CD14-positive monocyte (primary cell): ENCODE data around the gene COL15A1. TPM values are rescaled to one million over a fixed set of nuclear protein-coding genes. Genes with fewer than 3 reads are reported as not detected.
A peak's percentile ranks its signal among the peaks of the same experiment; 100 is the strongest.

Experiments
- DNase-seq, 3 donors: peaks; one replicate each; pipeline ENCODE4 v3.0.0-alpha.2; 2011 to 2022
- H2AFZ ChIP-seq: 2 replicates; pipeline ENCODE4 v1.6.0; 2012; ENCODE audit warnings: mild to moderate bottlenecking, low read depth, low read length, inconsistent platforms; ENCODE audit not compliant: insufficient read depth, poor library complexity, severe bottlenecking
- H3K27ac ChIP-seq, 2 donors: 1 replicate in 1 of 2; 2 replicates in 1 of 2; pipeline ENCODE4 v1.5.1; 2012 to 2013; ENCODE audit warnings: low read length in 2 of 2, control low read depth in 1 of 2, inconsistent platforms in 1 of 2, low read depth in 1 of 2, mild to moderate bottlenecking in 1 of 2
- H3K27me3 ChIP-seq, 2 donors: one replicate each; pipeline versions ENCODE4 v1.6.0 to v1.6.1; 2011 to 2013; ENCODE audit warnings: low read length in 2 of 2; ENCODE audit not compliant: control insufficient read depth in 2 of 2, insufficient read depth in 2 of 2
- H3K36me3 ChIP-seq, 2 donors: replicated peaks in 1 of 2; 1 replicate in 1 of 2; 2 replicates in 1 of 2; pipeline versions ENCODE4 v1.5.1 to v1.6.1; 2012 to 2013; ENCODE audit warnings: low read length in 2 of 2, control low read depth in 1 of 2, inconsistent platforms in 1 of 2, mild to moderate bottlenecking in 1 of 2; ENCODE audit not compliant: insufficient read depth in 2 of 2, control insufficient read depth in 1 of 2
- H3K4me1 ChIP-seq, 2 donors: 1 replicate in 1 of 2; 2 replicates in 1 of 2; pipeline versions ENCODE4 v1.5.1 to v1.6.1; 2012 to 2013; ENCODE audit warnings: low read length in 2 of 2, control low read depth in 1 of 2, inconsistent platforms in 1 of 2, mild to moderate bottlenecking in 1 of 2, moderate library complexity in 1 of 2; ENCODE audit not compliant: insufficient read depth in 2 of 2, control insufficient read depth in 1 of 2
- H3K4me2 ChIP-seq: replicated peaks from 2 replicates; pipeline ENCODE3; 2012; ENCODE audit warnings: low read length, moderate library complexity, mild to moderate bottlenecking; ENCODE audit not compliant: poor library complexity, severe bottlenecking; ENCODE audit errors: extremely low read depth
- H3K4me3 ChIP-seq, 3 experiments: fragments of 200-600 bp in 1 of 3; sonication (generic) in 1 of 3; replicated peaks in 1 of 3; 1 replicate in 2 of 3; 2 replicates in 1 of 3; pipeline ENCODE4 v1.5.1; 2011 to 2013; ENCODE audit warnings: low read length in 3 of 3, mild to moderate bottlenecking in 3 of 3, control low read depth in 2 of 3, low read depth in 2 of 3, inconsistent platforms in 1 of 3, moderate library complexity in 1 of 3
- H3K79me2 ChIP-seq: 2 replicates; pipeline ENCODE4 v1.6.0; 2012; ENCODE audit warnings: mild to moderate bottlenecking, control low read depth, inconsistent platforms, low read length, moderate library complexity; ENCODE audit not compliant: insufficient read depth
- H3K9ac ChIP-seq: 2 replicates; pipeline ENCODE4 v1.6.0; 2017; ENCODE audit warnings: low read length, mild to moderate bottlenecking; ENCODE audit not compliant: insufficient read depth, poor library complexity, severe bottlenecking
- H3K9me3 ChIP-seq, 2 donors: replicated peaks in 1 of 2; 1 replicate in 1 of 2; 2 replicates in 1 of 2; pipeline versions ENCODE4 v1.5.1 to v1.6.1; 2012 to 2013; ENCODE audit warnings: low read length in 2 of 2, control low read depth in 1 of 2; ENCODE audit not compliant: control insufficient read depth in 1 of 2, insufficient read depth in 1 of 2
- H4K20me1 ChIP-seq: 2 replicates; pipeline ENCODE4 v1.6.0; 2012; ENCODE audit warnings: mild to moderate bottlenecking, low read length, control low read depth, moderate library complexity; ENCODE audit not compliant: insufficient read depth
- H3K27ac Mint-ChIP-seq, 7 donors: one replicate each; pipeline ENCODE4 v1.8.0; 2020; ENCODE audit warnings: mild to moderate bottlenecking in 7 of 7, mixed read lengths in 7 of 7, moderate library complexity in 6 of 7, inconsistent platforms in 2 of 7
- H3K27me3 Mint-ChIP-seq, 3 donors: one replicate each; pipeline ENCODE4 v1.8.0; 2021 to 2022; ENCODE audit warnings: low read depth in 3 of 3, mild to moderate bottlenecking in 3 of 3, mixed read lengths in 3 of 3, moderate library complexity in 3 of 3, inconsistent platforms in 1 of 3
- H3K36me3 Mint-ChIP-seq, 2 donors: one replicate each; pipeline ENCODE4 v1.8.0; 2020; ENCODE audit warnings: mixed read lengths in 2 of 2, inconsistent platforms in 1 of 2, mild to moderate bottlenecking in 1 of 2
- H3K4me1 Mint-ChIP-seq: one replicate; pipeline ENCODE4 v1.8.0; 2020; ENCODE audit warnings: mild to moderate bottlenecking, mixed read lengths
- H3K4me3 Mint-ChIP-seq, 2 donors: one replicate each; pipeline ENCODE4 v1.8.0; 2020; ENCODE audit warnings: mild to moderate bottlenecking in 2 of 2, mixed read lengths in 2 of 2, moderate library complexity in 1 of 2
- H3K9me3 Mint-ChIP-seq, 7 donors: one replicate each; pipeline ENCODE4 v1.8.0; 2020 to 2022; ENCODE audit warnings: mixed read lengths in 7 of 7, mild to moderate bottlenecking in 6 of 7, moderate library complexity in 6 of 7, inconsistent platforms in 2 of 7
- WGBS: methylation state at CpG from one replicate; pipeline ENCODE4 v1.1.5; 2013; ENCODE audit warnings: missing lambda C conversion rate; ENCODE audit not compliant: insufficient coverage; 5-methylcytosine and 5-hydroxymethylcytosine counted together
- intact Hi-C, 2 donors: fragments of 100-400 bp; cut with micrococcal nuclease; formaldehyde crosslinking; loops; one replicate each; pipeline versions ENCODE4 v1.15.0 to v1.15.1; 2023
- polyA plus RNA-seq, 3 donors: library from polyadenylated mRNA; depleted of rRNA in 1 of 3; unstranded in 2 of 3; stranded (reverse) in 1 of 3; fragments of 300-500 nt in 2 of 3; fragments of >200 nt in 1 of 3; fragmentation: Illumina TruSeq in 2 of 3; gene quantifications; 1 replicate in 2 of 3; 2 replicates in 1 of 3; pipeline ENCODE4 v1.2.3, GENCODE V29; 2012 to 2021
- TF ChIP-seq, protein P1 (sequence below): fragments of 200-600 bp; IDR thresholded peaks from one replicate; pipeline ENCODE4 v1.8.0; 2022; ENCODE audit warnings: antibody characterized with exemption, mild to moderate bottlenecking

COL15A1 gene
- polyA plus RNA-seq, 3 donors = 0.03 to 0.14 (median 0.11) TPM

DNA sequence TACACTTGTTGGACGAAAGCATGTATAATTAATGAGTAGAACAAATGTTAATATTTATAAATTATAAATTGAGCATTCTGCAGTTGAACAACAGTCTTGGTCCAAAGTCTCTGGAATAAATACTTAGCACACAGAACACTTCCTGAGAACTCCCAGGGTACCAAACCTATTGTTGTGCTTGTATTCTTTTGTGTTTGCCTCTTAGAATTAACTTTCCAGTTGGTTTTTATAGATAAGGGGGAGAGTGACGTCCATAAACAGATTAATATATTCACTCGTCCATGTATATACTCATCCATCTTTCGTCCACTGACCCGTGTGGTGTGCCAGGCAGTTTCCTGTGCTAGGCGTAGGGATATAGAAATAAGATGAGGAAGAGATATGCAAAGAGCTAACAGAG lies 98.9 kb downstream of the COL15A1 start:
- Histone ChIP-seq H3K36me3 (no peaks in the 10 kb centered on the region), H3K9ac (no peak overlapping the region), H2AFZ (no peak overlapping the region), H3K4me2 (no peak overlapping the region), H3K79me2 (no peaks in the 10 kb centered on the region), H3K27ac (no peak overlapping the region), H3K9me3 (peaks cover 18 to 20% of the 10 kb centered on the region in 2 donors), H3K4me1 (peaks cover 34 to 38% of the 10 kb centered on the region in 2 donors), H3K27me3 (peaks cover 47 to 58% of the 10 kb centered on the region in 2 donors), H3K4me3 (no peak overlapping the region), H4K20me1 (no peaks in the 10 kb centered on the region)
- TF ChIP-seq, protein P1, sequence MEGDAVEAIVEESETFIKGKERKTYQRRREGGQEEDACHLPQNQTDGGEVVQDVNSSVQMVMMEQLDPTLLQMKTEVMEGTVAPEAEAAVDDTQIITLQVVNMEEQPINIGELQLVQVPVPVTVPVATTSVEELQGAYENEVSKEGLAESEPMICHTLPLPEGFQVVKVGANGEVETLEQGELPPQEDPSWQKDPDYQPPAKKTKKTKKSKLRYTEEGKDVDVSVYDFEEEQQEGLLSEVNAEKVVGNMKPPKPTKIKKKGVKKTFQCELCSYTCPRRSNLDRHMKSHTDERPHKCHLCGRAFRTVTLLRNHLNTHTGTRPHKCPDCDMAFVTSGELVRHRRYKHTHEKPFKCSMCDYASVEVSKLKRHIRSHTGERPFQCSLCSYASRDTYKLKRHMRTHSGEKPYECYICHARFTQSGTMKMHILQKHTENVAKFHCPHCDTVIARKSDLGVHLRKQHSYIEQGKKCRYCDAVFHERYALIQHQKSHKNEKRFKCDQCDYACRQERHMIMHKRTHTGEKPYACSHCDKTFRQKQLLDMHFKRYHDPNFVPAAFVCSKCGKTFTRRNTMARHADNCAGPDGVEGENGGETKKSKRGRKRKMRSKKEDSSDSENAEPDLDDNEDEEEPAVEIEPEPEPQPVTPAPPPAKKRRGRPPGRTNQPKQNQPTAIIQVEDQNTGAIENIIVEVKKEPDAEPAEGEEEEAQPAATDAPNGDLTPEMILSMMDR = no peak
- no peak overlapping the region for H3K4me3 Mint-ChIP-seq
- peaks cover 25 to 42% of the 10 kb centered on the region in 2 donors for H3K36me3 Mint-ChIP-seq
- intact Hi-C loops = no loop called here
- peaks cover 62 to 64% (median 63%) of the 10 kb centered on the region in 3 donors for H3K27me3 Mint-ChIP-seq
- peak overlapping the region in 1 of 7 donors; percentile 30 for H3K27ac Mint-ChIP-seq
- H3K9me3 Mint-ChIP-seq = peaks cover 12 to 24% (median 18%) of the 10 kb centered on the region in 7 donors
- no CpG with 5 or more reads among the region's 6 CpGs for WGBS
- DNase-seq = no peak
- H3K4me1 Mint-ChIP-seq = peaks cover 37% of the 10 kb centered on the region

DNA sequence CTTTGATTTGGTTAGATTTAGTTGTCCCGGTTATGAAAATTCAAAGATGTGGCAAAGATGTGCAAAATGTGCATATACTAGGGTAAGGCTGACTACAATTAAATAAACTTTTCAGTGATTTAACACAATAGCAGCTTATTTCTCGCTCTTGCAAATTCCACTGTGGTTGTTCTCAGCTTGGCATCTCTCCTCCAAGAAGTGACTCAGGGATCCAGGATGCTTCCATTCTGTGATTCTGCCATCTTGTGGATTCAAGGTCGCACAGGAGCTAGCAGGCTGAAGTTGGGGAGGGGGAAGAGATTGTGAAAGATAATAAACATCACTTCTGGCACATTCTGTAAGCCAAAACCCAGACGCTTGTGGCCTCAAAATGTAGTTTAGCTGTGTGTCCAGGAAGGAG lies 101.1 kb downstream of the COL15A1 start:
- WGBS = 100% methylated on average over 1 of the region's 4 CpGs
- no peak overlapping the region for H2AFZ ChIP-seq
- Mint-ChIP-seq H3K27ac (no peak overlapping the region), H3K4me3 (peak overlapping the region in 1 of 2 donors; percentile 77), H3K36me3 (peaks cover 14 to 35% of the 10 kb centered on the region in 2 donors), H3K27me3 (peaks cover 65 to 73% (median 70%) of the 10 kb centered on the region in 3 donors), H3K9me3 (peaks cover 12 to 24% (median 18%) of the 10 kb centered on the region in 7 donors), H3K4me1 (peaks cover 26% of the 10 kb centered on the region)
- peaks cover 51 to 70% of the 10 kb centered on the region in 2 donors for H3K27me3 ChIP-seq
- no peaks in the 10 kb centered on the region for H4K20me1 ChIP-seq
- H3K4me2 ChIP-seq = no peak overlapping the region
- intact Hi-C loops = no loop called here
- H3K9ac ChIP-seq = no peak overlapping the region
- H3K36me3 ChIP-seq = no peaks in the 10 kb centered on the region
- H3K4me1 ChIP-seq = peaks cover 23 to 26% of the 10 kb centered on the region in 2 donors
- H3K9me3 ChIP-seq = peaks cover 18 to 20% of the 10 kb centered on the region in 2 donors
- H3K79me2 ChIP-seq = no peaks in the 10 kb centered on the region
- H3K4me3 ChIP-seq = no peak overlapping the region
- H3K27ac ChIP-seq = no peak overlapping the region
- TF ChIP-seq, protein P1 = no peak
- no peak for DNase-seq
